Ureter (tissue), 1 donor: Measurements from ENCODE around the gene FOXL3. TPM values are rescaled to one million over a fixed set of nuclear protein-coding genes. Genes with fewer than 3 reads are reported as not detected.
A peak's percentile ranks its signal among the peaks of the same experiment; 100 is the strongest.
"Not testable (repeated sequence)": the region's sequence is repeated elsewhere in the genome, so short reads cannot be mapped to it uniquely, and the experiment has no call there.

Source experiments
- DNase-seq: peaks from one replicate; pipeline ENCODE4 v3.0.0-alpha.2; 2020; ENCODE audit warnings: low spot score
- total RNA-seq: library from RNA; stranded (reverse); gene quantifications from one replicate; pipeline ENCODE4 v1.2.4, GENCODE V29; 2023
- donor health status: DM: yes; HTN: yes; CAD: no.

FOXL3 gene
- total RNA-seq, 1 donor from 2014 or later = not detected

DNA sequence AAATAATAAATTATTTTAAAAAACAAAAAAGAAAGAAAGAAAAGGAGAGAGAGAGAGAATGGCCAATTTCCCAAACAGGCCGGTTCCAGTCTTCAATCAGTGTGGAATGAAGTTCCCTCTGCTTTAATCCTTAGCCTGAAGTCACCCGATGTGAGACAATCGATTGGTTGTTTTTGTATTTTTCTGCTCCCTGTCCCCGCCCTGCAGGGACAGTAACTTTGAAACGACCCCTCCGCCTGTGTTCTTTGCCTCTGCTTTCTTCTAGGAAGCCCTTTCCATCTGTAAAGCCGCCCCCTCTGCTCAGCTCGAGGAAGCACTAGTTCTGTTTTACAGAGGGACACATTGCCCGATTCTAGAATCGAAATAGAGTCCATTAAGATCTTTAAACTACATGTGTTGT, 33.4 kb downstream of the FOXL3 start:
- no peak for DNase-seq

DNA sequence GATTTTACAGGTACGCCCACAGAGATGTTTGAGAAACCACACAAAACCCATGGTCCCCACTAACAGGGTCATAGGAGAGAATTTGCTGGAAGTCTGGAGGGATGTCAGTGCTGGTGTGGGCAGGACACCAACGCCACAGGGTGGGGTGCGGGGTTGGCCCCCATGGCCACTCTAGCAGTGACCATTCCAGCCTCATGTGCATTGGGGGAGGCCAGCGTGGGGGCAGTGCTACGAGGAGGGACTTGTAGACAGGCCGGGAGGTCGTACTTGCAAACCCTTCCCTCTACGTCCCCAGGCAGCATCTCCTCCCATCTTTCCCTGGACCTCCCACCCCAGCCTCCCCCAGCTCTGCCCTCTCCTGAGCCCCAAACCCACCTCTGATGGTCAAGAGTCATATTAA, 34.0 kb downstream of the FOXL3 start:
- DNase-seq = no peak

DNA sequence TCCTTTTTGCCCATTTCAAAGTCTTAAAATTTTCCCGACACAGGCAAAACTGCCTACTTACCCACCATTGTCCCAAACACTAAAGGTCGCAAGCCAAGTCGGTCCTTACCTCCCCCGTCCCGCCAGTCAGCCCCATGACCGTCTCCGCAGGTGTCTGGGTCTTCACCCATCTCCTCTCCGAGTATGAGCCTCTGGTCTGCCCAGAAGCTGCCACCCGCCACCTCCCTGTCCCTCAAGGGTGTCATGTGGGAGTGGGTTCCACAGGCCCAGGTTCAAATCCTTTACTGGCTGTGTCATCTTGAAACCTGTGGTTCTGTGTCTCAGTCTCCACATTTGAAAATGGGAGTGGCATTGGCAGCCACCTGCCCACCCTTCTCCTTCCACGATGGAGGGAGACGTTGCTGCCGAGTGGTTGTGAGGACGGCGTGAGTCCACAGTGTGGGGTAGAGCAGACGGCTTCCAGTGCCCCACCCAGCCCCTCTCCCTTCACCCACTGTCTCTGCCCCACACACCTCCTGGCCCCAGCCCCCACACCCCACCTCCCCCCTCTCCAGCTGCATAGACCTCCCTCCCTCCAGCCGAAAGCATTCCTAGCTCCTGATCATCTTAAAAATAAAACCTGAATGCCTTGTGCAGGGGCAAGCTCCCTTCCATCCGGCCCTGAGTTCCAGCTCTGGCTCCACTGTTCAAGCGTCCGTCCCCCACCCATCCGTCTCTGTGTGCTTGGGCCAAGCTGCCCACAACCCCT, 35.3 kb downstream of the FOXL3 start:
- DNase-seq = no peak

DNA sequence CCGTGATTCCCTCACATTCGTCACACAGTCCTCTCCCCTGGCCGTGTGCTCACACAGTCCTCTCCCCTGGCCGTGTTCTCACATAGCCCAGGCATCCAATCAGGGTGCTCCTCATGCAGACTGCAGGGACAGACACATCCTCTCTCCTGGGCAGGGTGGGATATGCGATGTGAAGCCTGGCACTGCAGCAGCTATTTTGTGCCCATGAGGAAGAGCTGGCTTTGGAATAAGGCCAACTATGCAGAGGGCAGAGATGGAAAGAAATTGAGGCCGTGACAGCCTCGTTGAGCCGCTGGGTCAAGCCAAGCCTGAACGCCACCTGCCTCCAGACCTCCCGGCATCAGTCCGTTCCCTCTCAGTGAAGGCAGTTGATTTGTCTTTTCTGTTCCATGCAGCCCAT, 35.8 kb downstream of the FOXL3 start:
- no peak for DNase-seq

DNA sequence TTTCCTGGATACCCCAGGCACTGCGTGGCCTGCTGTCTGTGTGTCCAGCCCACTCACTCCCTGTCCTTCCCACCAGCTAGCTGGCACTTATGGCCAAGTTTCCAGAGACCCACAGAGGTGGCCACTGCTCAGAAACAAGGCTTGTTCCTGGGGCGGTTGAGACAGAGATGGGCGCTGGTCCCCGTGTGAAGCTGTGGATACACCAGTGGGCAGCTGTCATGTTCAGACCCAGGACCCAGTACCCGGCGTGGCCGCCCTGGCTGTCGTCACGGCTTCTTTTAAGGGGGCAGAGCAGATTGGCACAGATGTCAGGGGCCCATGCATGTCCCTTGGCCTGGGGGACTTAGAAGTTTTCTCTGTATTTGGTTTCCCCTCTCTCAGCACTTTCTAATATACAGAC, 36.3 kb downstream of the FOXL3 start:
- no peak for DNase-seq

DNA sequence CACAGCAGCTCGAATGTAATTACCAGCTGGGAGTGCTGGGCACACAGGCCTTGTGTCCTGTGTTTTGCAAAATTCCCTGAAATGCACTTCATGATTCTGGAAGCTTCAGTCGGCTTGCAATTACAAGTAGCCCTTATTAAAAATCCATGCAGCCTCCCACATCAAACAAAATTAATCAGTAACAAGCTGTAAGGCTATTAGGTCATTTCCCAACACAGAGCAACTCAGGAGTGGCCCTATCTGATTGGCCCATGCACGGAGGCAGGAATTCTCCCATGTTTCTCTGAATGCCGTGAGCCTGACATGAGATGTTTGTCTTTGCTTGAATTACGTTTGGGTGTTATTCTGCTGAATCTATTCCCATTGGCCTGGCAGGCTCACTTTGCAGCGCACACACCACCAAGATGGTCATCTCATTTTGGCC, 36.9 kb downstream of the FOXL3 start:
- DNase-seq = no peak

DNA sequence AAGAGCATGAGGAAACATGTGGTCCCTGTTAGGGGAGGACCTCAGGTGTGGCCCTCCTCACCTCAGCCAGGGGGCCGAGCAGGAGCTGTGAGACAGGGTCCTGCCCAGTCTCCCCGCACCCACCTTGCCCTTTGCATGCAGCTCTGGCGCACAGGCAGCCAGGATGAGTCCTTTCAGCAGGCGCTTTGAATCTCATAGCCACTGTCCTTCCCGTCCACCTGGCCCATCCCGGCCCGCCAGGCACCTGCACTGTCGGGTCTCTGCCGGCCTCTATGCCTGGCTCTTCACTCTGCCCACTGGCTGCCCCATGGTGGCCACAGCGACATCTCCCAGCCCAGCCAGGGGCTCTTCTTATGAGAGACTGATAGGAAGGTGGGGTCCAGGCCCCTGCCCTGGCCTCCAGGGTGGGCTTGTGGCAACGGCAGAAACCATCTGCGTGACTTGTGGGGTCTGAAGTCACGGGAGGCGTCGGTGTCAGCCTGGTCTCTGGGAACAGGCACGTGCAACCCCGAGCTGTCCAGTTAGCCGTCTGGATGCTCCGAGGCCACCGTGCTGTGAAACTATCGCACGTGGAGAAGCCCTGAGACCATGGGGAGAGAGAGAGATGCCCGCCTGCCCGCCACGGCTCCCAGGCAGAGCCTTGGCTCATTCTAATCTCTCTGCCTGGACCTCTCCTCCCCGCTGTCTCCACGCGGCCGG, 37.4 kb downstream of the FOXL3 start:
- no peak for DNase-seq

DNA sequence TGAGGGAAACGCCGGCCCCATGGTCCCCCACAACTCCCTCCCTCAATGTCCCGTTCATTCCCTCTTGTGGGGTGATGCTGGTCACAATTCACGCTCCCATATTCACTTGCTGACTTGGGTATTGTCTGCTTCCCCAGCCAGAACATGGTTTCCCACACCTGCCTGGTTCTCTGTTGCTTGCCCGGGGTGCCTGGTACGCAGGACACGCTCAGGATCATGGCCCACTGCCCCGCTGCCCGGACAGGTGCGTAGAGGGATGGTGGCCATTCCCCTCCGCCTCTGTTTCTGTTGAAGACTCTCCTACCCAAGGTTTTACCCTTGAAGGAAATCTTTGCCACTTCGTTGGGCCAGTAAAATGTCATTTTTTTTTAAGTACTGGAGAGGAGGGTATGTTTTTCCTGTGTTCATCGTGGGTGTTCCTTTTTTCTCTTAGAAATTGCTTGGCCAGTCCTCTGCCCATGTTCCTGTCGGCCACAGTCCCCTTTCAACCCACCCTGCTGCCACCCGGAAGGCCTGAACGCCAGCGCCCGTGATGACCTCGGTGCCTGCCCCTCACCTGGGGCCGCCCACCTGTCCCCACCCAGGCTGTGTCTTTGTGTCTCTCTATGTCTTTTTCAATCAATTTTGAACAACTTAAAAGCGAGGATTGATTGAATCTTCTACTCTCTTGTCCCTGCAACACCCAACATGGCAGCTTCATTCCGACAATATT, 38.2 kb downstream of the FOXL3 start:
- DNase-seq = no peak

DNA sequence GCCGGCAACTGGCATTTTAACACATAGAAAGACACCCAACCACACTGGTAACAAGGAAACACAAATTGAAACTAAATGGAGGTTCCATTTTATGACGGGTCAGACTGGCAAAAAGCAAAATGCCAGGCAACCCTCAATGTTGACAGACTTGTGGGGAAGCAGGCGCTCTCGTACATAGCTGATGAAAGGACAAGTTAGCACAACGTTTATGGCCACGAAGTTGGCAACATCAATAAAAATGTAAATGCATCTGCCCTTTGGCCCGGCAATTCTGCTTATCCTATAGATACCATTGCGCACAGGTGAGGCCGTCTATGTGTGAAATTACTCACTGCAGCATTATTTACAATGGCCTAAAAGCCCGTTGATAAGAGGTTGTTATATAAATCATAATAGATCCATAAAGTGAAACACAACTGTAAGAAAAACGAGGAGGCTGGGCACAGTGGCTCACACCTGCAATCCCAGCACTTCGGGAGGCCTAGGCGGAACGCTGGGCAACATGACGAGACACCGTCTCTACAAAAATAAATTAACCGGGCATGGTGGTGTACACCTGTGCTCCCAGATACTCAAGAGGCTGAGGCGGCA, 39.8 kb downstream of the FOXL3 start:
- no peak for DNase-seq

DNA sequence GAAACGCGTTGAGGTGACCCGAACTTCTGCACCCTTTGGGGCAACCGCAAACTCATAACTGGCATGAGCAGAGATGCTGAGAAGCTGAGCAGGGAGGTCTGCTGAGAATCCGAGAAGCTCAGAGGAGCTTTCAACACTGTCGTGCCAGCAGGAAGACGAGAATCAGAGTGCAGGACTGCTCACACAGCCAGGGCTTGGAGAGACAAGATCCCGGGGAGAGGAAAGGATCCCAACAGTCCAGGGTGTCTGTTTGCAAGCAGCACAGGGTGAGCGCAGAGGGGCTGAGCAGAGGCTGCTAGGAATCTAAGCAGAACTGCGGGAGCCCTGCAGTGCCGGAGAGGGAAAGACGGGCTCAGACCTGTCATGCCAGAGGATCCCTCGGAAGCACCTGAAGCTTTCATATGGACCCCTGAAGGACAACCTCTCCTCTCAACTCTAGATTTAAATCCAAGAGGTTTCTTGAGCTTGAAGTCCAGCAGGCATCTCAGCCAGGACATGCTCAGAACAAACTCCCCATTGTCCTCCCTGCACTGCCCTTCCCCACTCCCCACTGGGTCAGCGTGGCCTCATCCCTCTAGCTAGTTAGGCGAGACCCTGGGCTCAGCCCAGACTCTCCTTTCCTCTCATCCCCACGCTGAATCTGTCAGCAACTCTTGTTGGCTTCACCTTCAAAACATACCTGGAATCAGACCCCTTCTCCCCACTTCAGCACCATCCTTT, 40.7 kb downstream of the FOXL3 start:
- DNase-seq = no peak

DNA sequence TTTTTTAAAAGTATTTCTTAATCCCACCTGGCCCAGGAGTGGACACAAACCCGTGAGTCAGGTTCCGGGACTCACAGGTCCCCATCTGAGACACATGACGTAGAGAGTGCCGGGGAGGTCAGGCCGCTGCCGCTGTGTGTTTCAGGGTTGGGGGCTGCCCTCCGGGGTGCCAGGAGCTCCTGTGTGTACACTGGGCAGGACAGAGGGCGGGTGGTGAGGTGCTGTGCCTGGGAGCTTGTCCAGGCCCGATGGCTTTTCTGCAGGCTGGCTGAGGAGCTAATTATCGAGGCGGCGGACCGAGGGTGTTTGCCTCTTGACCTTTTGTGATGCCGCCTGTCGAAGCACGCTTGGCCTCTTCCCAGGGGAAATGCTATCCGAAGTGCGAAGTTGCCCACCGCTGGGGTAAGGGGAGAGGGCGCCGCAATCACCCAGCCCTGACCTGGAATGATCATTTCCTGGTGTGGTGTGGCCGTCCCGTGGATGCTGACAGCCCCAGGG, 42.1 kb downstream of the FOXL3 start:
- DNase-seq = no peak

DNA sequence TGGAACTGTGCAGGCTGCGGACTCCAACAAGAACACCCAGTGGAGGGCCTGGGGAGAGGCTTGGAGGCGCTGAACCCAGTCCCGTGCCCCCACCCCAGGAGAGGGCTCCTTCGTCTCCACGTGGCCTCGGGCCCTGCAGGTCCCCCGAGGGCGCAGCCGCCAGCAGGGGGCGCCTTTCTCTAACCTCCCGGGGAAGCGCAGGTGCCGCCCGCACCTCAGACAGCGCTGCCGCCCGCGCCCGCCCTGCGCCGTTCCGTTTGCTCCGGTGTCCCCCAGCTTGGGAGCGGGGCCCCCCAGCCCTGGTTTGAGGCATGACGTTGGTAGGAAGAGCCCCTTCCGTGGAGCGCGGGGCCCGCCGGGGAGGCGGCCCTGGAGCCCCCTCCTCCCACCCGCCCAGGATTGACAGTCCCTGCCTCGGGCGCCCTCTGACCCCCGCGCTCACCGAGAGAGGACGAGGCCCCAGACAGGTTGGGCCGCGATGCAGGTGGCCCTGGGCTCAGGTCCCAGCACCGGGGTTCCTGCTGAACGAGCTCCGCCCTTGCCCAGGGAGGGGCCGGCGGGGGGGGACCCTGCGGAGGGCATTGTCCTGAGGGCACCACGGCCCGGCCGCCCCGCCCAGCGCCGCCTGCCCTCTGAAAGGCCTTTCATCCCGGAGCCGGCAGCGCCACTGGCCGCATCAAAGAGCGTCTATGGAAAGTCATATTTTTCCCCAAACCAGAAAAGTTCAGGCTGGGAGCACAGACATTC, 42.8 kb downstream of the FOXL3 start:
- peak; percentile 79 for DNase-seq

DNA sequence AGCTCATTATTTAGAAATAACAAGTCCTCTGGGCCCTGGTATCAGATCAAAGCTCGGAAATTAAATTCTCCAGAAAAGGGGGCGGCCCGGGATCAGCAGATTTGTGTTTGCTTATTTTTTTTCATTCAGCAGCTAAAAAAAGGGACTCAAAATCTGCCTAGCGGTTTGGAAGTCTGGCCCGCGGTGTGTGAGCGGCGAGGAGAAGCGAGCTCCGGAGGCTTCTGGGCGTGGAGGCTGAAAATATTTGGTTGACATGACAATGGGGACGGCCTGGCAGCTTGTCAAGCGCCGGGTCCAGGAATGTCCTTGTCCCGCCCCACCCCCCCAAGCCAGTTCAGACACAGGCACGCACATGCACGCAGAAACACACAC, 43.4 kb downstream of the FOXL3 start:
- DNase-seq = peak; percentile 71

DNA sequence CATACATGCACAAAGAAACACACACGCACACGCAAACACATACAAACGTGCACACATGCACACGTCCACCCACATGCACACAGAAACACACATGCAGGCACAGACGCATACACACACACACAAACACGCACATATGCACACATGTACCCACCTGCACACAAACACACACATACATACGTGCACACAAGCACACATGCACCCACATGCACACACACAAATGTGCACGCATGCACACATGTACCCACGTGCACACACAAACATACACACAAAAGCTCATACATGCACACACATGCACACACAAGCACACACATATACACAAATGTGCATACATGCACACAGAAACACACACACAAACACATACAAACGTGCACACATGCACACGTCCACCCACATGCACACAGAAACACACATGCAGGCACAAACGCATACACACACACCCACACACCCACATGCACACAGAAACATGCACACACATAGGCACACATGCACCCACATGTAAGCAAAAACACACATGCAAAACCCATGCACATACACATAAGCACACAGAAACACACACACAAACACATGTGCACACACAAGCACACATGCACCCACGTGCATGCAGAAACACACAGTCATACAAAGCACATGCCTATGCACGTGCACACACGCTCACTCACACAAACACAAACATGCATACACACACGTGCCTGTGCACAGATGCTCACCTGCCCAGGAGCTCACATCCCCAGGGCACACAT, 44.8 kb downstream of the FOXL3 start:
- DNase-seq = no peak

DNA sequence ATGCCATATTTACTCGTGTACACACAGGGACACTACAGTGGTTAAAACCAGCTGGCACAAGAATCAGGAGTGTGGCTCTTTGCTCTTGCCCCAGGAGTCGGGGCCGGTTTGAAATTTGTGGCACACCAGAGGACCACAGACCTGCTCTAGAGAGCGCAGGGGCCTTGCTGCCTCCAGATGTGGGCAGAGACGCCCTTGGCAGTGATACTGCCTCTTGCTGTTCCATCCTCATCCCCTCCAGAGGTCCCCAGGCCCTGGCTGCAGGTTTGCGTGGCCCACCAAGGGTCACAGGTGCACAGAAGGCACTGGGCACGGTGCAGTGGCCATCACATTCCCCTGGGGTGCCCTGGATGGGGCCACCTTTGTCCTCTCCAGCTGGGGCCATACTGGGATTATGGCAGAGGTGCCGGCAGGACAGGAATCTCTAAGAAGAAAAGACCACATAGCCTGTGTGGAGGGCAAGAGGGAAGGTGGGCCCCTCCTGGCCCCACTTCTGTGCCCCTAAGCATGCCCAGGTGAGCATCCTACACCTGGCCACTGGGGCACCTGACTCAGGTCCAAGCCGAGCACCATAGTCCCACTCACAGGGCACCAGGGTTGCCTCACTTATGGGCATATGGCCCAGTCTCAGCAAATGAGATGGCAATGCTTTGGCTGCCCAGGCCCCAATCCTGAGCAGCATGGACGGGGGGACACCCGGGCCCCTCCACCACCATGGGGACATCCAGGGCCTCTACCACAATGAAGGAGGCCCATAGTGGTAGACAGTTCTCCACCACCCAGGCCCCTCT, 45.6 kb downstream of the FOXL3 start:
- no peak for DNase-seq

DNA sequence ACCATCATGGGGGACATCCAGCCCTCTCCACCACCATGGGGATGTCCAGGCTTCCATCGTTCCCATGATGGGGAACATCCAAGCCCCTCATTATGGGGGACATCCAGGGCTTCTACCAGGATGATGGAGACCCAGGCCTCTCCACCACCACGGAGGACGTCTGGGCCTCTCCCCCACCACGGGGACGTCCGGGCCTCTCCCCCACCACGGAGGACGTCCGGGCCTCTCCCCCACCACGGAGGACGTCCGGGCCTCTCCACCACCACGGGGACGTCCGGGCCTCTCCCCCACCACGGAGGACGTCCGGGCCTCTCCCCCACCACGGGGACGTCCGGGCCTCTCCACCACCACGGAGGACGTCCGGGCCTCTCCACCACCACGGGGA, 46.2 kb downstream of the FOXL3 start:
- DNase-seq = not testable (repeated sequence)

DNA sequence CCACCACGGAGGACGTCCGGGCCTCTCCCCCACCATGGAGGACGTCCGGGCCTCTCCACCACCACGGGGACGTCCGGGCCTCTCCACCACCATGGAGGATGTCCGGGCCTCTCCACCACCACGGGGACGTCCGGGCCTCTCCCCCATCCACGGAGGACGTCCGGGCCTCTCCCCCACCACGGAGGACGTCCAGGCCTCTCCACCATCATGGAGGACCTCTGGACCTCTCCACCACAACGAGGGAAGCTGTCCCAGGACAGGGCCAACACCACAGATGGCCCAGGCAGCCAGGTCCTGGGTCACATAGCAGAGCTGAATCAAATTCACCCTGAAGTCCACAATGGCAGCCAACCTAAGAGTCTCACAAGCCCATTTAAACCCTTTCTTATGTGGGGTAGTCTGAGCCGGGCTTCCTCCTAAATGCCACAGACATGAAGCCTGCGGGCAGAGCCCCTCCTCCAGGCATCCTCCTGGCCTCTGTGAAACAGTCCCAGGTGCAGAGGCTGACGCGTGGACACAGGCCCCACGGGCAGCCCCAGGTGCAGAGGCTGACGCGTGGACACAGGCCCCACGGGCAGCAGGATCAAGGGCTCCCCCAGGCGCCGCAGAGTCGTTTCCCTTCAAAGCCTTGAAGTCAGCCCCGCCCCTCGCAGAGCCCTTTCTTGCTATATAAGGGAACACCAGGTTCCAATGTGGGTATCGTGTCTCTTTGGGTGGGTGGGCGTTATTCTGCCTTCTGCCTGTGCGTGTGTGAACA, 47.0 kb downstream of the FOXL3 start:
- DNase-seq = no peak

DNA sequence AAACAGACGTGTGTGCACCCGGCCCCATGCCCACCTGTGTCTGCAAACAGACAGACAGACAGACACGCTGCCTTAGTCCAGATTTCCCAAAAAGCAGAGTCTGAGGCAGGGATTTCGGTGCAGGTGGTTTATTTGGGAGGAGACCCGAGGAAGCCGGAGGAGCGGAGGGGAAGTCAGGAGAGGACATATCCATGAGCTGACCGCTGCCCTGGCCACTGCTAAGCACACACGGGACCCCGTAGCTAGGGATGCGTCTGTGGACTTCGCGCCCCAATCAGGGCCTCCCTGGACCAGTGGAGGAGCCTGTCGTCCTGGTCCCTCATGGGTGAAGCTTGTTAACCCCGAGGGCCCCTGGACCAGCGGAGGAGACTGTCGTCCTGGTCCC, 47.6 kb downstream of the FOXL3 start:
- no peak for DNase-seq
